HCT116 (cell line): Measurements from ENCODE around the gene KIAA1328.

ENCODE experiments used
- CBX3 ChIP-seq: IDR thresholded peaks from 2 replicates; pipeline ENCODE4 v1.6.1; 2012; ENCODE audit warnings: low read depth
- CEBPB ChIP-seq: IDR thresholded peaks from 2 replicates; pipeline ENCODE4 v1.6.1; 2012; ENCODE audit warnings: low read depth
- EGR1 ChIP-seq: IDR thresholded peaks from 2 replicates; pipeline ENCODE4 v1.6.1; 2012; ENCODE audit warnings: low read depth
- EZH2phosphoT487 ChIP-seq: fragments of 200-600 bp; IDR thresholded peaks from 2 replicates; pipeline ENCODE4 v1.6.1; 2018; ENCODE audit warnings: antibody characterized with exemption, borderline replicate concordance
- JUND ChIP-seq: IDR thresholded peaks from 2 replicates; pipeline ENCODE4 v1.6.1; 2012
- MAX ChIP-seq: IDR thresholded peaks from 2 replicates; pipeline ENCODE4 v1.6.1; 2012
- POLR2A ChIP-seq: IDR thresholded peaks from 2 replicates; pipeline ENCODE4 v1.7.0; 2011; ENCODE audit warnings: borderline replicate concordance; ENCODE audit not compliant: insufficient read depth, insufficient read length; ENCODE audit errors: extremely low read depth
- POLR2AphosphoS5 ChIP-seq: IDR thresholded peaks from 2 replicates; pipeline ENCODE4 v1.6.1; 2011; ENCODE audit warnings: mild to moderate bottlenecking, low read depth, low read length, moderate library complexity
- RAD21 ChIP-seq: IDR thresholded peaks from 2 replicates; pipeline ENCODE4 v1.6.1; 2012; ENCODE audit warnings: low read depth, mild to moderate bottlenecking
- SP1 ChIP-seq: IDR thresholded peaks from 2 replicates; pipeline ENCODE4 v1.6.1; 2012; ENCODE audit warnings: low read depth
- TCF7L2 ChIP-seq: IDR thresholded peaks from 2 replicates; pipeline ENCODE4 v1.7.0; 2011; ENCODE audit warnings: borderline replicate concordance, inconsistent platforms; ENCODE audit not compliant: insufficient read depth, insufficient read length; ENCODE audit errors: extremely low read depth
- TF ChIP-seq, protein P1 (sequence below), 3 experiments: fragments of 200-600 bp in 1 of 3; sonication (generic) in 1 of 3; IDR thresholded peaks in 2 of 3; conservative IDR thresholded peaks in 1 of 3; 2 replicates each; pipeline ENCODE4 v1.5.1; 2012 to 2017; ENCODE audit warnings: low read depth in 2 of 3, low read length in 2 of 3, antibody characterized with exemption in 1 of 3, borderline replicate concordance in 1 of 3, control low read depth in 1 of 3, mild to moderate bottlenecking in 1 of 3, mixed read lengths in 1 of 3, mixed run types in 1 of 3, moderate library complexity in 1 of 3; ENCODE audit not compliant: insufficient read depth in 1 of 3
- TF ChIP-seq, protein P2 (sequence below): IDR thresholded peaks from 2 replicates; pipeline ENCODE4 v1.6.1; 2012

DNA sequence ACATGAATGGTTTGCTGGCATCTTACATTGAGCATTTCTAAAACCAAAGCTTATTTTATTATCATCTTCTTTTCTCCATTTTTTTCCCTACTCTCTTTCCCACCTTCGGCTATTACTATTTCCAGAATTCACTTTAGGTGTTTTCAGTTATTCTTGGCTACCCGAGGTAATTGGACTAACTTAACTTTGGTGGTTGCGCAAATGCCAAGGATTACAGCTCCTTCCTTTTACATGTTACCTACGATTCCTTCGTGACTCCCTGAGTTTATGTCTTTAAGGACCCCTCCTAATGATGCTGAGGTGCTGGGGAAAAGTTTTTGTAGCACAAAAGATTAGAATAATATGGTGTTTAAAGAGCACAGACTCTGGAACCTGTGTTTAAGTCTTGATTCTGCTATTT, 14.3 kb downstream of the KIAA1328 start:
- TF ChIP-seq, protein P1, sequence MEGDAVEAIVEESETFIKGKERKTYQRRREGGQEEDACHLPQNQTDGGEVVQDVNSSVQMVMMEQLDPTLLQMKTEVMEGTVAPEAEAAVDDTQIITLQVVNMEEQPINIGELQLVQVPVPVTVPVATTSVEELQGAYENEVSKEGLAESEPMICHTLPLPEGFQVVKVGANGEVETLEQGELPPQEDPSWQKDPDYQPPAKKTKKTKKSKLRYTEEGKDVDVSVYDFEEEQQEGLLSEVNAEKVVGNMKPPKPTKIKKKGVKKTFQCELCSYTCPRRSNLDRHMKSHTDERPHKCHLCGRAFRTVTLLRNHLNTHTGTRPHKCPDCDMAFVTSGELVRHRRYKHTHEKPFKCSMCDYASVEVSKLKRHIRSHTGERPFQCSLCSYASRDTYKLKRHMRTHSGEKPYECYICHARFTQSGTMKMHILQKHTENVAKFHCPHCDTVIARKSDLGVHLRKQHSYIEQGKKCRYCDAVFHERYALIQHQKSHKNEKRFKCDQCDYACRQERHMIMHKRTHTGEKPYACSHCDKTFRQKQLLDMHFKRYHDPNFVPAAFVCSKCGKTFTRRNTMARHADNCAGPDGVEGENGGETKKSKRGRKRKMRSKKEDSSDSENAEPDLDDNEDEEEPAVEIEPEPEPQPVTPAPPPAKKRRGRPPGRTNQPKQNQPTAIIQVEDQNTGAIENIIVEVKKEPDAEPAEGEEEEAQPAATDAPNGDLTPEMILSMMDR (IDR thresholded peaks at IDR 0.05 in 2 of 3, conservative IDR thresholded peaks at IDR 0.05 in 1 of 3; ENCODE audit: borderline replicate concordance in 1 of 3, insufficient read depth in 1 of 3, low read depth in 2 of 3, low read length in 2 of 3), result no peak
- TF ChIP-seq SP1 (no peak), MAX (no peak), POLR2A (no peak), RAD21 (no peak), EZH2phosphoT487 (no peak), EGR1 (no peak), JUND (no peak), CEBPB (no peak), CBX3 (no peak), POLR2AphosphoS5 (no peak), TCF7L2 (no peak)
- TF ChIP-seq, protein P2, sequence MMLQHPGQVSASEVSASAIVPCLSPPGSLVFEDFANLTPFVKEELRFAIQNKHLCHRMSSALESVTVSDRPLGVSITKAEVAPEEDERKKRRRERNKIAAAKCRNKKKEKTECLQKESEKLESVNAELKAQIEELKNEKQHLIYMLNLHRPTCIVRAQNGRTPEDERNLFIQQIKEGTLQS, result no peak
